Lower leg skin (tissue), 3 donors: ENCODE results near the gene WBP2NL.
"Not testable (repeated sequence)": the region's sequence is repeated elsewhere in the genome, so short reads cannot be mapped to it uniquely, and the experiment has no call there.

Source experiments
- CTCF ChIP-seq, 3 donors: fragments of 450-650 bp; IDR thresholded peaks; one replicate each; pipeline ENCODE4 v1.5.1; 2016; ENCODE audit warnings: antibody characterized with exemption in 3 of 3, mild to moderate bottlenecking in 3 of 3, moderate library complexity in 2 of 3
- POLR2A ChIP-seq, 2 donors: fragments of 450-650 bp; IDR thresholded peaks; one replicate each; pipeline ENCODE4 v1.6.1; 2016 to 2017; ENCODE audit warnings: antibody characterized with exemption in 2 of 2, mild to moderate bottlenecking in 1 of 2, moderate library complexity in 1 of 2

- not testable (repeated sequence) for TF ChIP-seq CTCF, POLR2A (IDR thresholded peaks at IDR 0.05)
Observed at GRCh38 chr22:41948928-41949296, 49.7 kb upstream of the WBP2NL start.
